GM19239 (cell line): Measurements from ENCODE around the gene BTLA.
"Not testable (repeated sequence)": the region's sequence is repeated elsewhere in the genome, so short reads cannot be mapped to it uniquely, and the experiment has no call there.

Experiments used
- DNase-seq: peaks from one replicate; pipeline ENCODE4 v3.0.0; 2011; ENCODE audit warnings: low spot score; ENCODE audit not compliant: insufficient read length
- FAIRE-seq: peaks from 2 replicates; lab custom pipeline; 2011; peaks lifted over from hg19 to GRCh38; lab: Jason Lieb, UNC

Gene BTLA

DNA sequence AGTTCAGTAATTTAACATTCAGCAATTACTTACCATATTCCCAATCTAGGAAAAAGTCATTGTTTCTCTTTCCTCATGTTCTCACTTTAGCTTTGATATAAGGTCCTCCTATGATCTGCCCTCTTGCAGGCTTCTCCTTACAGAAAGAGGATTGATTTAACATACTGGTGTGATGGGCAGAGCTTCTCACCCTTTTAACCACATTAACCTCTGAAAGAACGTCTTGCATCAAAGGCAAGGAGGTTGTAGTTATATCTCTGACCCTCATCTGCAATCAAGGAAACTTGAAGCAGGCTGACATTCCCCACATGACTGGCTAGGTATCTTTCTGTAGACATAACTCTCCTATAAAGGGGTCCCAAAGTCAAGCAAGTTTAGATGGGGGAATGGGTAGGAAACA is 39.5 kb downstream of the BTLA start:
- no peak for FAIRE-seq
- no peak for DNase-seq

DNA sequence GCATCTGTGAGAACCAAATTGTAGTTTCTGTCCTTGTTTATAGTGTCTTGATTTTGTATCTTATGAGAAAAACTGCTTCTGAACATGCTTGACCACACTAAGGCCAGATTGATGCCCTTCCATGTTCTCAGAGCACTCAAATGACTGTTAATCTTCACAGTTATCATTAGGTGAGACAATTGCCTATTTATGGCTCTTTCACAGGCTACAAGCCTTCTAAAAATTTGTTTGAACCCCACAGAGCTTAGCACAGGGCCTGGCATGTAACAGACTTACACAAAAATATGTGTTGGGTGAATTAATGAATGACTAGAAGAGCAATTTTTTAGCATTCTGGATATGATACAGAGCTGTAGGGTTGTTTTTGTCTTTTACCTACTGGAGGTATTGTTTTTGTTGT is 43.1 kb downstream of the BTLA start:
- no peak for DNase-seq
- FAIRE-seq: peak; percentile 61

DNA sequence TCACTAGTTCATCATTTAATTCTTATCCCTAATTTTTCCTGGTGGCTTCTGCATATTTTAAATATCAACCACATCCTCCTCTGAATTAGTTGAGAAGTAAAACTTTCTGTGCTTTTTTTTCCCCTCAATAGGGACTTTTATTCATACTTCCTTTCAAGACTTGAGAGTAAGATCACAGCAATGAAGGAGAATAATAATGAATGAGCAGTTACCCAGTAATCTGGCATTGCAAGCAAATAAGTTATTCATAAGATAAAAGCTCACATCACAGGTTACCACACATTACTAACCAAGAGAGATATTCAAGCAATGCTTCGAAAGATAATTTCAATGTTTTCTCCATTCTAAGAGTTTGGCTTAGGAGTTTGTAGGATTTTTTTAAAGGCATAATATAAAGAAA is 50.3 kb downstream of the BTLA start:
- FAIRE-seq (no peak), DNase-seq (no peak)

DNA sequence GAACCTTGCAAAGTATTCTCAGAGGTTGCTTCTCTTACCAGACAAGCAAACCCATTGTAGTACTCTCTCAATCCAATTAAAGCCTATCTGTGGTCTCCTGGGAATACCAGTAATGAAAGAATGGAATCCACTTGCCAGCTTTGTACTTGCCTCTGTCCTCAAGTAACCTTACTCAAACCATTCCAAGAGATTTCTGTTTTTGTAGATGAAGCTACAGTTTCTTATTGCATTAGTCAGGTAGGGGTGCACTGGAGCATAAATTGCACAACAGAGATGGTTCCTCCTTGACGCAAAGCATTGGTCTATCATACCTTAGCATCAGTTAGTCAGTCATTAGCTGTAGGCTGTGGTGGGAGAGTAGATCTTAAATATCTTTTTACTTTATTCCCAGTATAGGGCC is 52.9 kb downstream of the BTLA start:
- FAIRE-seq (peak; percentile 64), DNase-seq (no peak)

DNA sequence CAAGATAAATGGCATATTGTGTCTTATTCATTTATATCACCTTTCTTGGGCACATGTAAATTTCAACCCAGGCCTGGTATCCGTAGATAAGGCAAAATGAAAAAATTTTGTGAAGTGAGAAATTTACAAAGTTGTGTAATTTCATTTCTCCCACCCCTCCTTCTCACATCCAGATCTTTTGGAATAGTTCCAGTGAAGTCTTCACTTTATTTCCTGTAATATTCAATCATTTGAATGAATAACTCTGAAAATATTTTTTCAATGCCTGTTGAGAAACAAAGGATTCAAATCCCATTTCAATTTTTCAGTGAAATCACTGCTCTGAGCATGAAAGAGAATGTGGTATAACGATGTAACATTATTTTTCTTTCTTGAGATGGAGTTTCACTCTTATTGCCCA is 53.4 kb downstream of the BTLA start:
- FAIRE-seq: peak; percentile 77
- DNase-seq: no peak

DNA sequence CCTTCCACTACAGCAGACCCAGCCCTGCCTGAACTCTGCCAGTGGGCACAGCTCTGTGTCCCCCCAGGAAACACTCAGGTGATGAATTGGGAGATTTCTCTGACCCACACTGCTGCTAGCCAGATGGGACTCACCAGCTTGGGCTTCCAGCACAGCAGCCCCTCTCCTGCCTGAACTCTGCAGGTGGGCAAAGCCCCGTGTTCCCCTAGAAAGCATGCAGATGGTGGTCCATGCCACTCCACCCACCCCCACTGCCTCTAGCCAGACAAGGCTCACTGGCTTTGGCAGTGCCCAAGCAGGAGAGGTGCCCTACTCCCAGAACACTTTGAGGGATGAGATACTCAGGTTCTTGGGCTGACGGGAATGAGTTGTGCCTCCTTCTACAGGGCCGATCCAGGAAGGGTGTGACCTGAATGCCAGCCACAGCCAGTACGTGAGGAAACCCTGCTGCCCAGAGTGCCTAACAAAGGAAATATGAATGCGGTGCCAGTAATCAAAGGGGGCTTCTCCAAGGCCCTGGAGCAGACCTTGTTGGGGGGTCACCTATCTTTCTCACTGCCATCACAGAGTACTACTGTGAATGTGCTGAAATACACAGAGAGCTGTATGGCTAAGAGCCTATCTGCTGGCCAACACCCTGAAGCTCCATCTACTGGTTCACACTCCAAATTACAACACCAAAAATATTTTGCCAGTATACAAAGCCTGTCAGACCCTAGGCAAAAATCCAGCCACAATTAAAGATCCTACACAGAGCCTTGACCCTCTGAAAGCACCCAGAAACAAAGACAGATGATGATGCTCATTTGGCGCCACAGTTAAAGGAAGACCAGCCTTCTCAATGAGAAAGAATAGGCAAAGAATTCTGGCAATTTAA is 61.9 kb downstream of the BTLA start:
- FAIRE-seq: peak; percentile 86
- DNase-seq: no peak

DNA sequence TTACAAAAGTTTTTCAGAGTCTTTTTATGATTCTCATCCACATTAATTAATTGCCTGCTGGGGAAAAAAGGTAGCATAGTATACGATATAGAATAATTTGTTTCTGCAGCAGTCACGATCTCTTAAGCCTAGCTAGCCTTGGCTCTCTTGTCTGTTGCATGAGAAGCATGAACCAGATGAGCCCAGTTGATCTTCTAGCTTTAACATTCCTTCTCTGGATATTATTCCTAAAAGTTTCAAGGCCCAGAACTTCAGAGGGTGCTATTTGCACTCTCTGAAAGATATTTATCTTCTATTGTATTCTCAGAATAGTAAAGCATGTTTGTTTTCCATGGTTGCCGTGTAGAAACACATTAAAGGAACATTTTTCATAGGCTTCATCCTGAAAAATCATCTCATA is 69.3 kb downstream of the BTLA start:
- FAIRE-seq (no peak), DNase-seq (no peak)

DNA sequence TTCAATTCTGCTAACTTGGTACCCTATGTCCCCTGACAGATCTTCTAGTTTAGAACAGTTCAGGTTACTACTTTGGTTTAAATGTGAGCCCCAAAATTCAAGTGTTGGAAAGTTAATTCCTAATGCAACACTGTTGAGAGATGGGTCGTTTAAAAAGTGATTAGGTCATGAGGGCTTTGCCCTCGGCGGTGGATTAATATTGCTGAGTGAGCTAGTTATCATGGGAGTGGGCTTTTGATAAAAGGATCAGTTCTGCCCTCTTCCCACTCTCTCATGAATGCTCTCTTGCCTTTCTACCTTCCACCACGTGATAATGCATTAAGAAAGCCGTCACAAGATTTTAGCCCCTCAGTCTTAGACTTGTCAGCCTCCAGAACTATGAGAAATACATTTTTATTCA is 72.1 kb downstream of the BTLA start:
- no peak for DNase-seq
- no peak for FAIRE-seq

DNA sequence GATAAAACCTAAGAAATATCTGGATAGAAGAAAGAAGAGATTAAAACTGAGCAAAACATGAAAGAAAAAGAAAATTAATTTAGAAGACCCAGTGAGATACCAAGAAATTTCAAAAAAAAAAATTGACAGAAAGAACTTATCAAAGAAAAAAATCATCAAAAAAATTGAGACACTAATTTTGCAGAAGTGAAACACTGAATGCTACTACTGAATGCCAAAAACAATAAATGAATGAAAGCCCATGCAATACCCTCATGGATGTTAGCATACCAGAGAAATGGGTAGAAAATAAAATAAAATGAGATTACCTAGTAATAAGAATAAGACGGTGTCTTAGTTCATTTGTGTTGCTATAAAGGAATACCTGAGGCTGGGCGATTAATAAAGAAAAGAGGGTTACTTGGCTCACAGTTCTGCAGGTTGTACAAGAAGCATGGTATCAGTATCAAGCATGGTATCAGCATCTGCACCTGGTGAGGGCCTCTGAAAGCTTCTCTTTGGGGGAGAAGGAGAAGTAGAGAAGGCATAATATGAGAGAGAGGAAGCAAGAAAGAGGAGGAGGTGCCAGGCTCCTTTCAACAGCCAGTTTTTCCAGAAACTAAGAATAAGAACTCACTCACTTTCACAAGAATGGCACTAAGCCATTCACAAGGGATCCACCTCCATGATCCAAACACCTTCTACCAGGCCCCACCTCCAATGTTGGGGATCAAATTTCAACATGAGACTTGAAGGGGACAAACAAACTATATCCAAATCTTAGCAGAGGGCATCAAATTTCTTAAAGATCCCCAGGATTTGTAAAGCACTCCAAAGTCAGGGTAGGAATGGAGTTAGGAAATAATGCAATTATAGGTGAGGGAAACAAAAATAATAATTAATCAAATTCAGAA is 73.2 kb downstream of the BTLA start:
- DNase-seq (no peak), FAIRE-seq (no peak)

DNA sequence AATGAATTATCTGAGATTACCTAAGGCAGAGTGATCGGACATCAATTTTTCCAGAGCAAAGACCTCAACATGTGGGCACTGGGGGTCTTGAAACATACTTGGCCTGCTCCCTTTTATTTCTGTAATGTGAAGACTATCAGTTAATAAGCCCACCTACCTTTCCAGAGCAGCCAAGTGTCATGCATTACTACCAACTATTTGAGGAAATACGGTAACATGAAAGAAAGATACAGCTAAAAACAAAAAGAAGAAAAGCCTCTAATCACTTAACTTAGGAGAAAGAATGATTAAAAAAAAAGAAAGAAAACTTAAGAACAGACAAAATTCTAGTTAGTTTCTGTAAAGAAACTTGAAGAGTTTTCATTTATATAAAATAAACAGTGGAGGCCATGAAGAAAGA is 73.9 kb downstream of the BTLA start:
- no peak for FAIRE-seq
- DNase-seq: no peak

DNA sequence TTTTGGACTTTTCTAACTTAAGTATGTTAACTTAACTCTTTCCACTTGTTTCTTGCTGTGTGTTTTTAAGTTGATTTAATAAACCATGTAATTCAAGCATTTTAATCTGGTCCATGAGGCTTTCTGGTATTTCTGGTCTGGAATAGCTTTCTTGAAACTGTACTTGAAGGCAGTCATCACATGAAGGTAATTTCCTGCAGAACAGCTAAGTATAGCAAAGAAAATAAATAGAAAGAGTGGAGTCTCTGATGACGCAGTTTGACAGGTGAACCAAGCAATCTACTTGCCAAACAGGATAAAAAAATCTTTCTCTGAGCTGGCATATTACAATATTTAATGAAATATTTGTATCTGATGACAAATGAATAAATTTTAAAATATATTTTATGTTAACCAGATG is 74.9 kb downstream of the BTLA start:
- peak; percentile 39 for FAIRE-seq
- DNase-seq: no peak

DNA sequence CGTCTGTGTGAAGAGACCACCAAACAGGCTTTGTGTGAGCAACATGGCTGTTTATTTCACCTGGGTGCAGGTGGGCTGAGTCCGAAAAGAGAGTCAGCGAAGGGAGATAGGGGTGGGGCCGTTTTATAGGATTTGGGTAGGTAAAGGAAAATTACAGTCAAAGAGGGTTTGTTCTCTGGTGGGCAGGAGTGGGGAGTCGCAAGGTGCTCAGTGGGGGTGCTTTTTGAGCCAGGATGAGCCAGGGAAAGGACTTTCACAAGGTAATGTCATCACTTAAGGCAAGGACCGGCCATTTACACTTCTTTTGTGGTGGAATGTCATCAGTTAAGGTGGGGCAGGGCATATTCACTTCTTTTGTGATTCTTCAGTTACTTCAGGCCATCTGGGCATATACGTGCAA is 76.4 kb downstream of the BTLA start:
- FAIRE-seq, DNase-seq: not testable (repeated sequence)

DNA sequence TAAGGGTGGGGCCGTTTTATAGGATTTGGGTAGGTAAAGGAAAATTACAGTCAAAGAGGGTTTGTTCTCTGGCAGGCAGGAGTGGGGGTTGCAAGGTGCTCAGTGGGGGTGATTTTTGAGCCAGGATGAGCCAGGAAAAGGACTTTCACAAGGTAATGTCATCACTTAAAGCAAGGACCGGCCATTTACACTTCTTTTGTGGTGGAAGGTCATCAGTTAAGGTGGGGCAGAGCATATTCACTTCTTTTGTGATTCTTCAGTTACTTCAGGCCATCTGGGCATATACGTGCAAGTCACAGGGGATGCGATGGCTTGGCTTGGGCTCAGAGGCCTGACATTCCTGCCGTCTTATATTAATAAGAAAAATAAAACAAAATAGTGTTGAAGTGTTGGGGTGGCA is 80.7 kb downstream of the BTLA start:
- FAIRE-seq: not testable (repeated sequence)

DNA sequence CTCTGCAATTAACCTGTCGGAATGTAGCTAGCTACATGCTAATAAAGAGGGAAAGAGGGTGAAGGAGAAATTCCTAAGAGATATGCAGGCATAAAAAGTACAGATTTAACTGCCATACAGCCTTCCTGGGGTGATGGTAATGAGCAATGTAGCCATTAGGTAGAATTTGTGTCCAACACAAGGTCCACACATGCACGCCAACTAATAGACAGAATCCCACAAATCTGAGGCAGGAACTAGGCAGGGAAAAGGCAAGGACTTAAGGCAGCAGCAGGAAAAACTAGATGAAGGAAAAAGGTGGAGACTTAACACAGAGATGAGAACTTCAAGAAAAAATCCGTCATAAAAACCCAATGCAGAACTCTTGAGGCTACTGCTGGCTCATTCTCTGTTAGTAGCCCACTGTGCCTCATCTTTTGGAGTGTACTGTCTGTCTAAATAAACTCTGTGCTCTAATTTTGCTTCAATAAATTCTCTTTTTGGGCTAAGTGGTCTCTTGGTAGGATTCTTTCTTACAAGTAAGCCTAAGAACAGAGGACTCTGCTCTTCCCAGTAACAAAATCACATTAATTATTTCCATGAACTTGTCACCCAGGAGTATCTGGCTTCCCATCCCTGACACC is 81.5 kb downstream of the BTLA start:
- no peak for DNase-seq
- FAIRE-seq: no peak

More for the DNA sequence above, 80.7 kb downstream of the BTLA start:
- not testable (repeated sequence) for DNase-seq

DNA sequence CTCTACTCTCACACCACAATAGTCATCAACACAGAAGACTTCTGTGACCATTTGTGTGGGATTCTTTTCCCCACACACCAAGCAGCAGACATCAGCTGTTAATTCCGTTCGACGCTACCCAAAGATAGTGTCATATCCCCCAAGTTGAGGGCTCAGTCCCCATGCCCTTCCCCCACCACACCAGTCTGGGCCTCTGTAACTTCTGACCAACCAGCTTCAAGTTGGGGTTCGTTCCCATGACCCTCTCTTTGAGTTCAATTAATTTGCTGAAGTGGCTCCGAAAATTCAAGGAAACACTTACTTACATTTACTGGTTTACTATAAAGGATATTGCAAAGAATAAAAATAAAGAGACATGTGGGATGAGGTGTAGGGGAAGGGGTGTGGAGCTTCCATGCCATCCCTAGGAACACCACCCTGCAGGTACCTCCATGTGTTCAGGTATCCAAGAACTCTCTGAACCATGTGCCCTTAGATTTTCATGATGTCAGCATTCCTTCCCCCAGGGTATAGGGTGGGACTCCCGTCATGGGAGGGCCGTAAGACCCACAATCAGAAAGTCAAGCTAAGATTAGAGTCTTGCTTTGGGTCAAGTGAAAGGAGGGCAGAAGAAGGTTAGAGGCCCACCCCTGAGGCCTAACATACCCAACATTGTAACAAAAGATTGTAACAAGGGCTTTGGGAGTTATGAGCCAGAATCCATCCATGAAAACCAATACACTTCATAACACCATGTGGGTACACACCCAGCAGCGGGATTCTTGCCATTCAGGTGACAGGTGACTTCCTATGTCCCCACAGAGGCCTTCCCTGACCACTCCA is 82.7 kb downstream of the BTLA start:
- FAIRE-seq (peak; percentile 76), DNase-seq (no peak)

DNA sequence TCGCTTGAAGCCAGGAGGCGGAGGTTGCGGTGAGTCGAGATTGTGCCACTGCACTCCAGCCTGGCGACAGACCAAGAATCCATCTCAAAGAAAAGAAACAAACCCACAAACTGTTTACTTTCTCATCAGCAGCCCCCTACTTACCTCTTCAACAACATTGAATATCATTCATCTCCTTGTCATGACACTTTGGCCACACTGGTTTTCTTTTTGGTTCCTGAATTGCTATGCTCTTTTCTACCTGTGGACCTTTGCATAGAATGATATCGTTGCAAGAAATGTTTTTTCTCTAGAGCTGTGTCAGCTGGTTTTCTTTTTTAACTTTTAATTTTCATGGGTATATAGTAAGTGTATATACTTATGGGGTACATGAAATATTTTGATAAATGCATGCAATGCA is 83.9 kb downstream of the BTLA start:
- FAIRE-seq (no peak), DNase-seq (no peak)
